CD8-positive, alpha-beta memory T cell (primary cell): ENCODE measurements around the gene OPCML. TPM values are rescaled to one million over a fixed set of nuclear protein-coding genes. Genes with fewer than 3 reads are reported as not detected.

Source experiments
- CTCF ChIA-PET: fragments of 350-600 bp; sonication (Branson Sonifier 250); formaldehyde crosslinking; loops from one replicate; lab custom pipeline; 2021; ENCODE audit warnings: antibody characterized with exemption; lab: Charles Lee
- POLR2A ChIA-PET: fragments of 350-600 bp; sonication (Branson Sonifier 250); formaldehyde crosslinking; loops from one replicate; lab custom pipeline; 2021; ENCODE audit warnings: antibody characterized with exemption; lab: Charles Lee
- DNase-seq, 5 donors: peaks; one replicate each; pipeline versions ENCODE4 v3.0.0 to v3.0.0-alpha.2; 2020 to 2022; ENCODE audit warnings: mixed read lengths in 1 of 5
- H3K27ac ChIP-seq: one replicate; pipeline ENCODE4 v1.7.0; 2013; ENCODE audit warnings: low read depth, mild to moderate bottlenecking, low read length, moderate library complexity
- H3K27me3 ChIP-seq: 2 replicates; pipeline ENCODE4 v1.7.0; 2013; ENCODE audit warnings: low read length, mild to moderate bottlenecking; ENCODE audit not compliant: insufficient read depth, poor library complexity, severe bottlenecking
- H3K36me3 ChIP-seq: 2 replicates; pipeline ENCODE4 v1.7.0; 2013; ENCODE audit warnings: mild to moderate bottlenecking, low read length, moderate library complexity; ENCODE audit not compliant: insufficient read depth
- H3K4me1 ChIP-seq: 2 replicates; pipeline ENCODE4 v1.7.0; 2013; ENCODE audit warnings: mild to moderate bottlenecking, low read length, moderate library complexity; ENCODE audit not compliant: insufficient read depth
- H3K4me3 ChIP-seq: 2 replicates; pipeline ENCODE4 v1.7.0; 2013; ENCODE audit warnings: mild to moderate bottlenecking, low read length
- H3K9me3 ChIP-seq: 2 replicates; pipeline ENCODE4 v1.7.0; 2013; ENCODE audit warnings: mild to moderate bottlenecking, low read length
- H3K27ac Mint-ChIP-seq, 8 donors: one replicate each; pipeline ENCODE4 v1.8.0; 2020 to 2021; ENCODE audit warnings: mixed read lengths in 8 of 8, mild to moderate bottlenecking in 6 of 8, inconsistent platforms in 3 of 8, moderate library complexity in 3 of 8
- H3K27me3 Mint-ChIP-seq, 2 donors: one replicate each; pipeline ENCODE4 v1.8.0; 2020 to 2021; ENCODE audit warnings: mixed read lengths in 2 of 2, mild to moderate bottlenecking in 1 of 2, moderate library complexity in 1 of 2
- H3K36me3 Mint-ChIP-seq, 3 donors: one replicate each; pipeline ENCODE4 v1.8.0; 2020 to 2021; ENCODE audit warnings: mixed read lengths in 3 of 3, inconsistent platforms in 1 of 3, mild to moderate bottlenecking in 1 of 3
- H3K4me1 Mint-ChIP-seq, 3 donors: one replicate each; pipeline ENCODE4 v1.8.0; 2020 to 2021; ENCODE audit warnings: mixed read lengths in 3 of 3, inconsistent platforms in 1 of 3, mild to moderate bottlenecking in 1 of 3
- H3K4me3 Mint-ChIP-seq, 7 donors: one replicate each; pipeline ENCODE4 v1.8.0; 2020 to 2021; ENCODE audit warnings: mixed read lengths in 7 of 7, mild to moderate bottlenecking in 6 of 7, moderate library complexity in 4 of 7, inconsistent platforms in 2 of 7
- H3K9me3 Mint-ChIP-seq, 5 donors: one replicate each; pipeline ENCODE4 v1.8.0; 2020 to 2022; ENCODE audit warnings: mixed read lengths in 5 of 5, mild to moderate bottlenecking in 3 of 5, moderate library complexity in 2 of 5, inconsistent platforms in 1 of 5
- polyA plus RNA-seq: library from polyadenylated mRNA; unstranded; fragments of 300-500 nt; fragmentation: Illumina TruSeq; gene quantifications from one replicate; pipeline ENCODE4 v1.2.3, GENCODE V29; 2021
- total RNA-seq, 2 experiments: library from RNA; stranded (reverse); gene quantifications; one replicate each; pipeline ENCODE4 v1.2.3, GENCODE V29; 2021

Gene OPCML
- total and polyA plus RNA-seq, 3 experiments from 2014 or later = not detected

- Histone ChIP-seq H3K27me3 (no peaks in the 10 kb centered on the region), H3K36me3 (no peaks in the 10 kb centered on the region), H3K4me1 (no peaks in the 10 kb centered on the region), H3K9me3 (no peaks in the 10 kb centered on the region), H3K27ac (no peak overlapping the region), H3K4me3 (no peak overlapping the region)
- ChIA-PET CTCF (no interaction called here), POLR2A (no interaction called here)
- H3K27me3 Mint-ChIP-seq = peaks cover 0 to 1% of the 10 kb centered on the region in 2 donors
- no peaks in the 10 kb centered on the region for H3K36me3 Mint-ChIP-seq
- no peaks in the 10 kb centered on the region for H3K4me1 Mint-ChIP-seq
- H3K9me3 Mint-ChIP-seq = peaks cover 0 to 3% (median 3%) of the 10 kb centered on the region in 5 donors
- no peak overlapping the region for H3K27ac Mint-ChIP-seq
- no peak overlapping the region for H3K4me3 Mint-ChIP-seq
- no peak for DNase-seq
Observed at GRCh38 chr11:132865623-132866022, 666.7 kb downstream of the OPCML start.

- POLR2A ChIA-PET = no interaction called here
- Histone ChIP-seq H3K9me3 (no peaks in the 10 kb centered on the region), H3K4me1 (no peaks in the 10 kb centered on the region), H3K4me3 (no peak overlapping the region), H3K27me3 (no peaks in the 10 kb centered on the region), H3K27ac (no peak overlapping the region), H3K36me3 (no peaks in the 10 kb centered on the region)
- no peaks in the 10 kb centered on the region for H3K36me3 Mint-ChIP-seq
- peaks cover 0 to 5% (median 0%) of the 10 kb centered on the region in 5 donors for H3K9me3 Mint-ChIP-seq
- peaks cover 0 to 1% of the 10 kb centered on the region in 2 donors for H3K27me3 Mint-ChIP-seq
- H3K4me3 Mint-ChIP-seq = no peak overlapping the region
- H3K27ac Mint-ChIP-seq = no peak overlapping the region
- no peaks in the 10 kb centered on the region for H3K4me1 Mint-ChIP-seq
- CTCF ChIA-PET = no interaction called here
- no peak for DNase-seq
Observed at GRCh38 chr11:132864811-132865576, 667.3 kb downstream of the OPCML start.

GRCh38 chr11:132862933-132863332, 669.4 kb downstream of the OPCML start:
- H3K27me3 Mint-ChIP-seq = peaks cover 0 to 4% of the 10 kb centered on the region in 2 donors
- H3K4me1 Mint-ChIP-seq = no peaks in the 10 kb centered on the region
- POLR2A ChIA-PET = no interaction called here
- Histone ChIP-seq H3K4me3 (no peak overlapping the region), H3K36me3 (no peaks in the 10 kb centered on the region), H3K9me3 (no peaks in the 10 kb centered on the region), H3K27ac (no peak overlapping the region), H3K4me1 (no peaks in the 10 kb centered on the region), H3K27me3 (no peaks in the 10 kb centered on the region)
- H3K36me3 Mint-ChIP-seq = no peaks in the 10 kb centered on the region
- DNase-seq = no peak
- H3K27ac Mint-ChIP-seq = no peak overlapping the region
- no peak overlapping the region for H3K4me3 Mint-ChIP-seq
- CTCF ChIA-PET = no interaction called here
- H3K9me3 Mint-ChIP-seq = peaks cover 0 to 9% (median 2%) of the 10 kb centered on the region in 5 donors

GRCh38 chr11:132862137-132862536, 670.2 kb downstream of the OPCML start:
- Histone ChIP-seq H3K36me3 (no peaks in the 10 kb centered on the region), H3K27me3 (no peaks in the 10 kb centered on the region), H3K9me3 (no peaks in the 10 kb centered on the region), H3K4me3 (no peak overlapping the region), H3K4me1 (no peaks in the 10 kb centered on the region), H3K27ac (no peak overlapping the region)
- peaks cover 0 to 9% (median 2%) of the 10 kb centered on the region in 5 donors for H3K9me3 Mint-ChIP-seq
- no peaks in the 10 kb centered on the region for H3K36me3 Mint-ChIP-seq
- peaks cover 0 to 4% of the 10 kb centered on the region in 2 donors for H3K27me3 Mint-ChIP-seq
- DNase-seq = no peak
- H3K4me1 Mint-ChIP-seq = no peaks in the 10 kb centered on the region
- no peak overlapping the region for H3K4me3 Mint-ChIP-seq
- no peak overlapping the region for H3K27ac Mint-ChIP-seq
- CTCF ChIA-PET = no interaction called here
- POLR2A ChIA-PET = no interaction called here

- Mint-ChIP-seq H3K4me3 (no peak overlapping the region), H3K4me1 (no peaks in the 10 kb centered on the region), H3K27me3 (peaks cover 0 to 4% of the 10 kb centered on the region in 2 donors), H3K9me3 (peaks cover 0 to 12% (median 2%) of the 10 kb centered on the region in 5 donors), H3K36me3 (no peaks in the 10 kb centered on the region), H3K27ac (no peak overlapping the region)
- no peaks in the 10 kb centered on the region for H3K27me3 ChIP-seq
- DNase-seq = no peak
- POLR2A ChIA-PET = no interaction called here
- no peaks in the 10 kb centered on the region for H3K36me3 ChIP-seq
- H3K27ac ChIP-seq = no peak overlapping the region
- H3K4me3 ChIP-seq = no peak overlapping the region
- no peaks in the 10 kb centered on the region for H3K9me3 ChIP-seq
- no peaks in the 10 kb centered on the region for H3K4me1 ChIP-seq
- CTCF ChIA-PET = interaction anchor here (1.1 kb wide), 1 partner anchor 15 kb away, joined by 3 read pairs; no protein-coding TSS in a partner anchor
Observed at GRCh38 chr11:132859306-132859705, 673.0 kb downstream of the OPCML start.

GRCh38 chr11:132858223-132858622, 674.1 kb downstream of the OPCML start:
- peaks cover 0 to 4% of the 10 kb centered on the region in 2 donors for H3K27me3 Mint-ChIP-seq
- no peaks in the 10 kb centered on the region for H3K27me3 ChIP-seq
- H3K9me3 Mint-ChIP-seq = peaks cover 0 to 12% (median 2%) of the 10 kb centered on the region in 5 donors
- no peak overlapping the region for H3K4me3 Mint-ChIP-seq
- no peak overlapping the region for H3K4me3 ChIP-seq
- POLR2A ChIA-PET = no interaction called here
- H3K36me3 Mint-ChIP-seq = no peaks in the 10 kb centered on the region
- no peak overlapping the region for H3K27ac ChIP-seq
- H3K4me1 Mint-ChIP-seq = no peaks in the 10 kb centered on the region
- CTCF ChIA-PET = no interaction called here
- DNase-seq = no peak
- no peaks in the 10 kb centered on the region for H3K4me1 ChIP-seq
- H3K27ac Mint-ChIP-seq = no peak overlapping the region
- H3K36me3 ChIP-seq = no peaks in the 10 kb centered on the region
- no peaks in the 10 kb centered on the region for H3K9me3 ChIP-seq

- H3K9me3 ChIP-seq = no peaks in the 10 kb centered on the region
- ChIA-PET POLR2A (no interaction called here), CTCF (no interaction called here)
- H3K27ac Mint-ChIP-seq = peak overlapping the region in 1 of 8 donors; percentile 32
- H3K36me3 ChIP-seq = no peaks in the 10 kb centered on the region
- H3K4me1 Mint-ChIP-seq = no peaks in the 10 kb centered on the region
- H3K27ac ChIP-seq = no peak overlapping the region
- no peaks in the 10 kb centered on the region for H3K27me3 ChIP-seq
- DNase-seq = no peak
- H3K27me3 Mint-ChIP-seq = peaks cover 0 to 4% of the 10 kb centered on the region in 2 donors
- H3K4me3 Mint-ChIP-seq = no peak overlapping the region
- peaks cover 0 to 14% (median 2%) of the 10 kb centered on the region in 5 donors for H3K9me3 Mint-ChIP-seq
- no peak overlapping the region for H3K4me3 ChIP-seq
- no peaks in the 10 kb centered on the region for H3K4me1 ChIP-seq
- H3K36me3 Mint-ChIP-seq = no peaks in the 10 kb centered on the region
Observed at GRCh38 chr11:132856032-132856431, 676.3 kb downstream of the OPCML start.

- no peaks in the 10 kb centered on the region for H3K36me3 ChIP-seq
- CTCF ChIA-PET = no interaction called here
- H3K27ac Mint-ChIP-seq = no peak overlapping the region
- peaks cover 0 to 9% (median 2%) of the 10 kb centered on the region in 5 donors for H3K9me3 Mint-ChIP-seq
- no peaks in the 10 kb centered on the region for H3K9me3 ChIP-seq
- no peak for DNase-seq
- H3K4me1 Mint-ChIP-seq = no peaks in the 10 kb centered on the region
- POLR2A ChIA-PET = no interaction called here
- no peak overlapping the region for H3K4me3 Mint-ChIP-seq
- H3K4me3 ChIP-seq = no peak overlapping the region
- no peak overlapping the region for H3K27ac ChIP-seq
- no peaks in the 10 kb centered on the region for H3K36me3 Mint-ChIP-seq
- peaks cover 0 to 4% of the 10 kb centered on the region in 2 donors for H3K27me3 Mint-ChIP-seq
- no peaks in the 10 kb centered on the region for H3K4me1 ChIP-seq
- no peaks in the 10 kb centered on the region for H3K27me3 ChIP-seq
Observed at GRCh38 chr11:132855516-132855915, 676.8 kb downstream of the OPCML start.
